Upper lobe of left lung (tissue), 6 donors: ENCODE data around the gene PUDP. TPM values are rescaled to one million over a fixed set of nuclear protein-coding genes. Genes with fewer than 3 reads are reported as not detected.
"Not testable (repeated sequence)": the region's sequence is repeated elsewhere in the genome, so short reads cannot be mapped to it uniquely, and the experiment has no call there.

Experiments
- ATAC-seq, 2 donors: fragments of 200-7000 bp; cut with Tn5 transposase; one replicate each; pipeline ENCODE4 v1.9.1; 2022; ENCODE audit warnings: mild to moderate bottlenecking in 2 of 2, moderate library complexity in 2 of 2; ENCODE audit not compliant: low FRiP score in 2 of 2
- DNase-seq, 2 donors: peaks; one replicate each; pipeline ENCODE4 v3.0.0-alpha.2; 2019 to 2020
- H3K27ac ChIP-seq, 4 donors: fragments of 200-600 bp; sonication (generic); one replicate each; pipeline ENCODE4 v1.5.1; 2016 to 2019
- H3K27me3 ChIP-seq, 4 donors: fragments of 200-600 bp; sonication (generic); one replicate each; pipeline ENCODE4 v1.5.1; 2017 to 2019
- H3K36me3 ChIP-seq, 4 donors: fragments of 200-600 bp; sonication (generic); one replicate each; pipeline ENCODE4 v1.5.1; 2016 to 2019
- H3K4me1 ChIP-seq, 4 donors: fragments of 200-600 bp; sonication (generic); one replicate each; pipeline ENCODE4 v1.5.1; 2018 to 2019
- H3K4me3 ChIP-seq, 4 donors: fragments of 200-600 bp; sonication (generic); one replicate each; pipeline ENCODE4 v1.5.1; 2017 to 2019; ENCODE audit warnings: mild to moderate bottlenecking in 2 of 4, moderate library complexity in 1 of 4
- H3K9me3 ChIP-seq, 4 donors: fragments of 200-600 bp; sonication (generic); one replicate each; pipeline ENCODE4 v1.5.1; 2018 to 2019
- EP300 ChIP-seq, 4 donors: sonication (generic); formaldehyde crosslinking; IDR thresholded peaks; one replicate each; pipeline ENCODE4 v1.5.1; 2017; ENCODE audit warnings: antibody characterized with exemption in 4 of 4, control low read depth in 2 of 4
- POLR2A ChIP-seq, 4 donors: fragments of 450-650 bp; IDR thresholded peaks; one replicate each; pipeline ENCODE4 v1.5.1; 2016 to 2017; ENCODE audit warnings: antibody characterized with exemption in 4 of 4, mild to moderate bottlenecking in 2 of 4
- POLR2AphosphoS5 ChIP-seq, 2 donors: sonication (generic); formaldehyde crosslinking; IDR thresholded peaks; one replicate each; pipeline ENCODE4 v1.5.1; 2017; ENCODE audit warnings: antibody characterized with exemption in 2 of 2
- WGBS, 2 donors: methylation state at CpG; one replicate each; pipeline ENCODE4 v1.1.5; 2017 to 2018; 5-methylcytosine and 5-hydroxymethylcytosine counted together
- total RNA-seq, 6 donors: library from RNA; depleted of rRNA in 4 of 6; stranded (reverse); fragments of >200 nt in 4 of 6; gene quantifications; one replicate each; pipeline versions ENCODE4 v1.1.0 to v1.2.1, GENCODE V29; 2016 to 2021
- TF ChIP-seq, protein P1 (sequence below), 6 experiments: fragments of 450-650 bp in 4 of 6; fragments of 200-600 bp in 2 of 6; sonication (generic) in 2 of 6; IDR thresholded peaks; one replicate each; pipeline ENCODE4 v1.5.1; 2016 to 2019; ENCODE audit warnings: antibody characterized with exemption in 6 of 6
- donor health status: DM: no; HTN: no; CAD: no; lungs with moderate emphysema.
- donor health status: DM: no; HTN: yes; CAD: no; lungs with severe emphysema.

The PUDP gene
- total RNA-seq, 6 donors from 2014 or later: 15.0 to 48.2 (median 25.8) TPM

DNA sequence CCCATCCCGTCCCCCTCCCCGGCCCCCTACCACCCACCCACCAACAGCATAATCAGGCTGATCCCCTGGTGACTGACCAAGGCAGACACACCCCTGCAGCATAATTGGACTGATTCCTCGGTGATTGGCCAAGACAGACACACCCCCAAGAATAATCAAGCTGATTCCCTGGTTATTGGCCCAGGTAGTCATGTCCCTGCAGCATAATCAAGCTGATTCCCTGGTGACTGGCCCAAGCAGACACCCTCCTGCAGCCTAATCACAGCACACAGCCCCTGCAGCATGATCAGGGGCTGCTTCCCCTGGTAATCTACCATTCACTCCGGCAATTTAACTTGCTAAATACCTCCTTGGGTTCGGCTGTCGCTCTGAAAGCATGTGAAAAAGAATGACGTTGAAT is 47.9 kb downstream of the PUDP start:
- DNase-seq: no peak
- no peaks in the 10 kb centered on the region for H3K4me1 ChIP-seq
- WGBS, 2 donors: 96 to 100% methylated on average over 3 to 7 of the region's 7 CpGs
- TF ChIP-seq, protein P1, sequence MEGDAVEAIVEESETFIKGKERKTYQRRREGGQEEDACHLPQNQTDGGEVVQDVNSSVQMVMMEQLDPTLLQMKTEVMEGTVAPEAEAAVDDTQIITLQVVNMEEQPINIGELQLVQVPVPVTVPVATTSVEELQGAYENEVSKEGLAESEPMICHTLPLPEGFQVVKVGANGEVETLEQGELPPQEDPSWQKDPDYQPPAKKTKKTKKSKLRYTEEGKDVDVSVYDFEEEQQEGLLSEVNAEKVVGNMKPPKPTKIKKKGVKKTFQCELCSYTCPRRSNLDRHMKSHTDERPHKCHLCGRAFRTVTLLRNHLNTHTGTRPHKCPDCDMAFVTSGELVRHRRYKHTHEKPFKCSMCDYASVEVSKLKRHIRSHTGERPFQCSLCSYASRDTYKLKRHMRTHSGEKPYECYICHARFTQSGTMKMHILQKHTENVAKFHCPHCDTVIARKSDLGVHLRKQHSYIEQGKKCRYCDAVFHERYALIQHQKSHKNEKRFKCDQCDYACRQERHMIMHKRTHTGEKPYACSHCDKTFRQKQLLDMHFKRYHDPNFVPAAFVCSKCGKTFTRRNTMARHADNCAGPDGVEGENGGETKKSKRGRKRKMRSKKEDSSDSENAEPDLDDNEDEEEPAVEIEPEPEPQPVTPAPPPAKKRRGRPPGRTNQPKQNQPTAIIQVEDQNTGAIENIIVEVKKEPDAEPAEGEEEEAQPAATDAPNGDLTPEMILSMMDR (IDR thresholded peaks at IDR 0.05): no peak
- TF ChIP-seq POLR2A (IDR thresholded peaks at IDR 0.05) (no peak), EP300 (IDR thresholded peaks at IDR 0.05) (no peak), POLR2AphosphoS5 (IDR thresholded peaks at IDR 0.05) (no peak)
- H3K36me3 ChIP-seq: peaks cover 0 to 20% (median 0%) of the 10 kb centered on the region in 4 donors
- H3K9me3 ChIP-seq: no peaks in the 10 kb centered on the region
- no peak overlapping the region for H3K27ac ChIP-seq
- H3K4me3 ChIP-seq: no peak overlapping the region
- ATAC-seq: no peak
- H3K27me3 ChIP-seq: no peaks in the 10 kb centered on the region

DNA sequence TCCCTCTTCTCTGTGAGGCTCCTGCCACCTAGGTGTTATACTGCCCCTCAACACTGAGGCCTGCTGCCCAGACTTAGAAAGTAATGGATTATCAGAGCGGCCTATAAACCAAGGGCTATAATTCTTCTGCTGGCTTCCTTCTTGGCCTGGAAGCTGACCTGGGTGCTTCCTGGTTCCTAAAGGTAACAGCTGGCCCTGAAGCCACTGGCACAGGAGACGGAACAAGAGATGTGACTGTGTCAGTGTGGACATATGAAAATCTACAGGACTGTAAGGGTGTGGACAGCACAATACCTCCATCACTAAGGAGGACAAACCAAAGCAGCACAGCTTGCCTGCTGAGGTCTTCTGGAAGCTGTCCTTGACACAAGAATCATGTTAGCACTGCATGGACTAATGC is 52.3 kb downstream of the PUDP start:
- not testable (repeated sequence) for DNase-seq
- 96% methylated on average over 2 of the region's 2 CpGs; no CpG with 5 or more reads in 1 of the 2 donors for WGBS, 2 donors

DNA sequence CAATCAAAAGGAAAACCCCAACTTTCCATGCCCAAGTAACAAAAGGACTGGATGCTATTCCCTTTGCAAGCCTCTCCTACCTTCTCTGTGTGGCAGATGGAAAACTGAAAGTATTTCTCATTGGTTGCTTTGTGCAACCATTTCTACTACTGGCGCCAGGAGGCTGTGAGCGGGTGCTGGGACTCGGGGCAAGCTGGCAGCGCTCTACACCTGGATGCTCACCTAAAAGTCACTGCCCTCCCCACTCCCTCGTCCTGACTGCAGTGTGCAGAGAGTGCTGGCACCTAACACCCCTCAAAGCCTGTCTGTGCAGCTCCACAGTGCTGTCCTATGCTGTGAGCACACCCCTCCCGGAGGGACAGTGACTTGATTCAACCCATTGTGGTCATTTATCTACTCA is 54.6 kb downstream of the PUDP start:
- ATAC-seq (no peak), DNase-seq (no peak)
- Histone ChIP-seq H3K27me3 (no peaks in the 10 kb centered on the region), H3K36me3 (peaks cover 0 to 5% (median 0%) of the 10 kb centered on the region in 4 donors), H3K9me3 (no peaks in the 10 kb centered on the region), H3K4me3 (no peak overlapping the region), H3K4me1 (peaks cover 0 to 4% (median 0%) of the 10 kb centered on the region in 4 donors), H3K27ac (no peak overlapping the region)
- no peak for TF ChIP-seq POLR2A (IDR thresholded peaks at IDR 0.05)
- TF ChIP-seq POLR2AphosphoS5 (IDR thresholded peaks at IDR 0.05): no peak
- TF ChIP-seq EP300 (IDR thresholded peaks at IDR 0.05): no peak
- TF ChIP-seq, protein P1 (IDR thresholded peaks at IDR 0.05): no peak
- WGBS, 2 donors: 96% methylated on average over 6 of the region's 6 CpGs; no CpG with 5 or more reads in 1 of the 2 donors

More for the DNA sequence above, 52.3 kb downstream of the PUDP start:
- not testable (repeated sequence) for ATAC-seq, H3K9me3 ChIP-seq, H3K4me3 ChIP-seq, H3K27ac ChIP-seq, H3K27me3 ChIP-seq, H3K36me3 ChIP-seq, H3K4me1 ChIP-seq

DNA sequence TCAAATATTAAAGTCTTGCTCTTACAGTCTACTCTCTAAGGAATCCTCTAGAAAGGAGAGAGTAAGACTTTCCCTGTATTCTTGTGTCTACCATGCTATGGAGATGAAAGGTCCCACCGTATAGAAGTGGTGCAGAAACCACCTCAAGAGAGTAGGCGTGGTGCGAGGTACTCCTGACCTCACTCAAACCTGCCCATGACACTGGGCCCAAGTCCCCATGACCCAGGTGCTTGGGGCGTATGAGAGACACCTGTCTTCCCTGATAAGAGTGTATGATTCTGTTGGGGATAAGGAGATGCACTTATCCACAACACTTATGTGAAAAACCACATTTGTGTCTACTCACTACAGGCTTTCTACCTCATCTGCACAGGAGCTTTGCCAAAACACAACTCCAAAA is 55.4 kb downstream of the PUDP start:
- DNase-seq (no peak), ATAC-seq (no peak)
- Histone ChIP-seq H3K27me3 (no peaks in the 10 kb centered on the region), H3K27ac (no peak overlapping the region), H3K4me1 (peaks cover 0 to 4% (median 0%) of the 10 kb centered on the region in 4 donors), H3K9me3 (no peaks in the 10 kb centered on the region), H3K4me3 (no peak overlapping the region), H3K36me3 (peaks cover 0 to 5% (median 0%) of the 10 kb centered on the region in 4 donors)
- WGBS, 2 donors: 89 to 100% methylated on average over 1 to 4 of the region's 4 CpGs
- no peak for TF ChIP-seq EP300 (IDR thresholded peaks at IDR 0.05)
- no peak for TF ChIP-seq POLR2AphosphoS5 (IDR thresholded peaks at IDR 0.05)
- TF ChIP-seq POLR2A (IDR thresholded peaks at IDR 0.05): no peak
- TF ChIP-seq, protein P1 (IDR thresholded peaks at IDR 0.05): no peak

DNA sequence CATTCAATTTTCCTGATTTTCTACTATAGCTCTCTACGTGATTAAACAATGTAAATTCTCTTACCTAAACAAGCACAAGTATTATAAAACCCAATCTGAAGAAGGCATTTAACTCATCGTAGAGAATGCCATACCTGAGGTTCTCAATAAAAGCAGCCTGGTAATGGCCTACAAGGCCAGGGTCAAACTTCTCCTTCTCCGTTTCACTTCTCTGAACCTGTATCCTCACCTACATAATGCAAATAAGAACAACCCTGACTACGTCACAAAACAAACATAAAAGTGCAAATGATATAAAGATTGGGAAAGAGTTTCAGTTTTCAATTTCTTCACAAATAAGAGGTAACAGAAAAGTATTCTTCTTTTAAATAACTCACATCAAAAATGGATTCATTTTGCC is 56.0 kb downstream of the PUDP start:
- ATAC-seq (no peak), DNase-seq (no peak)
- Histone ChIP-seq H3K27ac (no peak overlapping the region), H3K27me3 (no peaks in the 10 kb centered on the region), H3K4me1 (peaks cover 0 to 4% (median 0%) of the 10 kb centered on the region in 4 donors), H3K36me3 (no peaks in the 10 kb centered on the region), H3K9me3 (no peaks in the 10 kb centered on the region), H3K4me3 (no peak overlapping the region)
- WGBS, 2 donors: 80 to 82% methylated on average over 4 of the region's 4 CpGs
- no peak for TF ChIP-seq POLR2AphosphoS5 (IDR thresholded peaks at IDR 0.05)
- TF ChIP-seq EP300 (IDR thresholded peaks at IDR 0.05): no peak
- TF ChIP-seq, protein P1 (IDR thresholded peaks at IDR 0.05): no peak
- no peak for TF ChIP-seq POLR2A (IDR thresholded peaks at IDR 0.05)
